ENCODE measurements around the gene LYG2. TPM values are rescaled to one million over a fixed set of nuclear protein-coding genes. Genes with fewer than 3 reads are reported as not detected.
"Not testable (repeated sequence)": the region's sequence is repeated elsewhere in the genome, so short reads cannot be mapped to it uniquely, and the experiment has no call there.

Gene LYG2
- total RNA-seq, 1 donor from 2014 or later: not detected

DNA sequence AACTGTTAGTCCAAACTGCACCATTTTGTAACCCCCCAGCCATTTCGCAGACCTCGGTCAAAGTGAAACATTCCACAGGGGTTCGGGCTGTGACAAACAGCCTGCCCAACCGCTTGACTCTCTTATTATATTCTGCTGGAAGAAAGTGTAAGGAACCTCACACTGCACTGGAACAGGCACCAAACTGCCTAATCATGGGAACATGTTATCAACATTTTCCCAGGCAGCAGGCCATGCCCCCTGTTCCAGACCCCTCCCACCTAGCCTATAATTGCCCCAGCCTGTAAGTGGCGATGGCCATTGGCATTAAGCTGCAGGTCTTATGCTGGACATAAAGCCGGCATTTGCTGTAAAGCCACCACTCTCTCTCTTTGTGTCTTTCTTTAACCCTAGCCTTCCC is 16.9 kb downstream of the LYG2 start:
- Mint-ChIP-seq H3K27ac (no peak overlapping the region), H3K9me3 (ENCODE audit: low read depth) (peaks cover 12% of the 10 kb centered on the region), H3K4me3 (ENCODE audit: low read depth) (no peak overlapping the region), H3K4me1 (ENCODE audit: low read depth) (no peaks in the 10 kb centered on the region), H3K27me3 (no peaks in the 10 kb centered on the region), H3K36me3 (ENCODE audit: insufficient read depth) (no peaks in the 10 kb centered on the region)
- TF ChIP-seq, protein P1, sequence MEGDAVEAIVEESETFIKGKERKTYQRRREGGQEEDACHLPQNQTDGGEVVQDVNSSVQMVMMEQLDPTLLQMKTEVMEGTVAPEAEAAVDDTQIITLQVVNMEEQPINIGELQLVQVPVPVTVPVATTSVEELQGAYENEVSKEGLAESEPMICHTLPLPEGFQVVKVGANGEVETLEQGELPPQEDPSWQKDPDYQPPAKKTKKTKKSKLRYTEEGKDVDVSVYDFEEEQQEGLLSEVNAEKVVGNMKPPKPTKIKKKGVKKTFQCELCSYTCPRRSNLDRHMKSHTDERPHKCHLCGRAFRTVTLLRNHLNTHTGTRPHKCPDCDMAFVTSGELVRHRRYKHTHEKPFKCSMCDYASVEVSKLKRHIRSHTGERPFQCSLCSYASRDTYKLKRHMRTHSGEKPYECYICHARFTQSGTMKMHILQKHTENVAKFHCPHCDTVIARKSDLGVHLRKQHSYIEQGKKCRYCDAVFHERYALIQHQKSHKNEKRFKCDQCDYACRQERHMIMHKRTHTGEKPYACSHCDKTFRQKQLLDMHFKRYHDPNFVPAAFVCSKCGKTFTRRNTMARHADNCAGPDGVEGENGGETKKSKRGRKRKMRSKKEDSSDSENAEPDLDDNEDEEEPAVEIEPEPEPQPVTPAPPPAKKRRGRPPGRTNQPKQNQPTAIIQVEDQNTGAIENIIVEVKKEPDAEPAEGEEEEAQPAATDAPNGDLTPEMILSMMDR (IDR thresholded peaks at IDR 0.05; ENCODE audit: unreplicated experiment): no peak
- DNase-seq (ENCODE audit: low spot score, unreplicated experiment): no peak

DNA sequence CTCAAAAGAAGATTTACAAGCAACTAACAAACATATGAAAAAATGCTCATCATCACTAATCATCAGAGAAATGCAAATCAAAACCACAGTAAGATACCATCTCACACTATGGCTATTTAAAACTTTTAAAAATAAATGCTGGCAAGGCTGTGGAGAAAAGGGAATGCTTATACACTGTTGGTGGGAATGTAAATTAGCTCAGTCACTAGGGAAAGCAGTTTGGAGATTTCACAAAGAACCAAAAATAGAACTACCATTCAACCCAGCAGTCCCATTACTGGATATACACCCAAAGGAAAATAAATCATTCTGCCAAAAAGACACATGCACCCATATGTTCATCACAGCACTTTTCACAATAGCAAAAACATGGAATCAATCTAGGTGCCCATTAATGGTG is 22.3 kb downstream of the LYG2 start:
- H3K27me3 Mint-ChIP-seq; H3K27ac Mint-ChIP-seq; H3K4me3 Mint-ChIP-seq (ENCODE audit: low read depth); H3K4me1 Mint-ChIP-seq (ENCODE audit: low read depth); H3K36me3 Mint-ChIP-seq (ENCODE audit: insufficient read depth); DNase-seq (ENCODE audit: low spot score, unreplicated experiment): not testable (repeated sequence)
- peaks cover 48% of the 10 kb centered on the region for H3K9me3 Mint-ChIP-seq (ENCODE audit: low read depth)

DNA sequence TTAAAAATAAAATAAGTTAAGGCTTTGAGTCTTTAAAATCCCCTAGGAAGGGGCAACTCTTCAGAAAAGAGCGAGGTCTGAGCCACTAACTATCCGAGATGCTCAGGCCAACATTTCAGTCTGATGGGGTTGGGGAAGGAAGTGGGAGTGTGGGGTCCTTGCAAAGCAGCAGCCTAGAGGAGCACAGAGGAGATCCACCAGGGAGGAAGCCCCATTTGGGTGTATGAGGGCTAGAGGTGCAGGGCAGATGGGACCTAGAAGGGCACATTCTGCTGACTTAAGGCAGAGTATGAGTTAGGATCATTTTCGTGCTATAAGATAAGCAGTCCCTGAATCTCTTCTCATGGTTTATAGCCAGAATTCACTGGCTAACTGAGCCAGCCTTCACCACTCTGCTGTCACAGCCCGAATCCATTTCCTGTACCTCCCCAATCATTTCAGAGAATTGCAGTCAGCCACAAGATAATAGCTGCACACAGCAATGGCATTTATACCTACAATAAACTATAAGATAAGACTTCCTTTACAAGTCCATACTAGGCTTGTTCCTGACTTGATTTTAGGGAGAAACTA is 37.5 kb downstream of the LYG2 start:
- no peaks in the 10 kb centered on the region for H3K27me3 Mint-ChIP-seq
- no peak overlapping the region for H3K4me3 Mint-ChIP-seq (ENCODE audit: low read depth)
- TF ChIP-seq, protein P1 (IDR thresholded peaks at IDR 0.05; ENCODE audit: unreplicated experiment): no peak
- no peak for DNase-seq (ENCODE audit: low spot score, unreplicated experiment)
- no peak overlapping the region for H3K27ac Mint-ChIP-seq
- H3K4me1 Mint-ChIP-seq (ENCODE audit: low read depth): no peaks in the 10 kb centered on the region
- no peaks in the 10 kb centered on the region for H3K9me3 Mint-ChIP-seq (ENCODE audit: low read depth)
- H3K36me3 Mint-ChIP-seq (ENCODE audit: insufficient read depth): peaks cover 2% of the 10 kb centered on the region

DNA sequence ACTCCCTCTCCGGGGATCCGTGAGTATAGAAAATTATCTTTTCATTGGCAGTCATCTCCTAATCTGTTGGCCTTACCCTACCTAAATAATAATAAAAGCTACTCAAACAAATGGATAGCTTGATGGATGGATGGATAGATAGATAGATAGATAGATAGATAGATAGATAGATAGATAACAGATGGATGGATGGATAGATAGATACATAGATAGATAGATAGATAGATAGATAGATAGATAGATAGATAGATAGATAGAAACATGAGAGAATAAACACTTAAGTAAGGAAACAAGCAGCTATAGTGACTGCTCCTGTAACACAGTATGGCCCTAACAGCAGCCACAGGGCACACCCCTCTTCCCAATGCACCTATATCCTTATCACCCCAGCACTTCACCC is 39.4 kb downstream of the LYG2 start:
- Mint-ChIP-seq H3K4me1 (ENCODE audit: low read depth) (no peaks in the 10 kb centered on the region), H3K4me3 (ENCODE audit: low read depth) (no peak overlapping the region), H3K9me3 (ENCODE audit: low read depth) (no peaks in the 10 kb centered on the region), H3K27me3 (no peaks in the 10 kb centered on the region), H3K27ac (no peak overlapping the region), H3K36me3 (ENCODE audit: insufficient read depth) (peaks cover 1% of the 10 kb centered on the region)
- TF ChIP-seq, protein P1 (IDR thresholded peaks at IDR 0.05; ENCODE audit: unreplicated experiment): no peak
- DNase-seq (ENCODE audit: low spot score, unreplicated experiment): no peak

DNA sequence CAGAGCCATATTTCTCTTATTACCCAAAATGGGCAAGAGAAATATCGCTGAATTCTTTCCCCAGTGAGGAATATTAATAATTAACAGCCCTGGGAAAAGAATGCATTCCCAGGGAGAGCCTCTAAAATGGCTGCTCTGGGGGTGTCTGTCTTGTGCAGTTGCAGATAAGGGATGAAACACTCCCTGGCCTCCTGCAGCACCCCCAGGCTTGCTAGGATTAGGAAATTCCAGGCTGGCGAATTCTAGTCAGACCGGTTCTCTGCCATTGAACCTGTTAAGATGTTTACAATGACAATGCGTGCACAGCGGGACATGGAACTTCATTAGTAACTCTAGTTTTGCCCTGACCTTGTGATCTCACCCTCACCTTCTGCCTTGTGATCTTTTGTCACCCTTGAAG is 50.0 kb downstream of the LYG2 start:
- no peak overlapping the region for H3K27ac Mint-ChIP-seq

More for the DNA sequence above, 50.0 kb downstream of the LYG2 start:
- no peak overlapping the region for H3K4me3 Mint-ChIP-seq (ENCODE audit: low read depth)
- no peaks in the 10 kb centered on the region for H3K4me1 Mint-ChIP-seq (ENCODE audit: low read depth)
- TF ChIP-seq, protein P1 (IDR thresholded peaks at IDR 0.05; ENCODE audit: unreplicated experiment): no peak
- H3K9me3 Mint-ChIP-seq (ENCODE audit: low read depth): peaks cover 35% of the 10 kb centered on the region
- H3K36me3 Mint-ChIP-seq (ENCODE audit: insufficient read depth): peaks cover 34% of the 10 kb centered on the region
- no peaks in the 10 kb centered on the region for H3K27me3 Mint-ChIP-seq
- no peak for DNase-seq (ENCODE audit: low spot score, unreplicated experiment)
